Activated T-cell treated with anti-CD3 and anti-CD28 coated beads for 48 hours (primary cell): ENCODE data around the gene NAMPT.

Source experiments
- DNase-seq: peaks from one replicate; pipeline ENCODE4 v3.0.0-alpha.2; 2020; ENCODE audit warnings: low read depth

The NAMPT gene

DNA sequence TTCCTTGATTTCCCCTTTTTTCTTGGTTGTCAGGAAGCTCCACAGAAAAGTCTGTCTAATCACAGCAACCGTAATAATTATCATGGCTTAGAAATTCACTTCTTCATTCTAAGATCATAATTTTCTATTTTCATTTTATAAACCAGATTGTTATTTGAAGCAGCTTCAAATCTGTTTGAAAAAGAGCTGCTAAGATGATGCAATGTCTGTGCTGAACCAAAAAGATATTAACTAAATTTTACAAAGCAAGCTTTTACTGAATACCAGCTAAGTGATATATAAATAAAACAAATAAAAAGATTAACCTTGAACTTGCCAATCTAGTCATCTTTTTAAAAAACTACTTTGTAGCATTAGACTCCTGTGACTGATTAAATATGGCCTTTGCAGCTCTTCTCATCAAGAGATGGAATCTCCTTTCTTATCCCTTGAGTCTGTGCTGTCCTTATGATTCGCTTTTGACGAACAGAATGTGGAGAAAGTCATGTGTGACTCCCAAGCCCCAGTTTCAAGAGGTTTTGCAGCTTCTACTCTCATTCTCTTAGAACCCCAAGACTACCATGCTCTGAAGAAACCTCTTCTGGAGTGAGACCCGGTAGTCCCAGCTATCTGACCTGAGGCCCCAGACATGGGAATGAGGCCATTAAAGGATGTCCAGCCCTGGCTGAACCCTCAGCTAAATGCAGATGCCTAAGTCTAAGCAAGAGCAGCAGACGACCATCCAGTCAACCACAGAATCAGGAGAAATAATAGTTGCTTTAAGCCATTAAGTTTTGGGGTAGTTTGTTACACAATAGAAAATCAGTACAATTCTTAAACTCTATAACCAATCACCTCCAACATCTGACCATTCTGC lies 14.4 kb downstream of the NAMPT start:
- DNase-seq: no peak

DNA sequence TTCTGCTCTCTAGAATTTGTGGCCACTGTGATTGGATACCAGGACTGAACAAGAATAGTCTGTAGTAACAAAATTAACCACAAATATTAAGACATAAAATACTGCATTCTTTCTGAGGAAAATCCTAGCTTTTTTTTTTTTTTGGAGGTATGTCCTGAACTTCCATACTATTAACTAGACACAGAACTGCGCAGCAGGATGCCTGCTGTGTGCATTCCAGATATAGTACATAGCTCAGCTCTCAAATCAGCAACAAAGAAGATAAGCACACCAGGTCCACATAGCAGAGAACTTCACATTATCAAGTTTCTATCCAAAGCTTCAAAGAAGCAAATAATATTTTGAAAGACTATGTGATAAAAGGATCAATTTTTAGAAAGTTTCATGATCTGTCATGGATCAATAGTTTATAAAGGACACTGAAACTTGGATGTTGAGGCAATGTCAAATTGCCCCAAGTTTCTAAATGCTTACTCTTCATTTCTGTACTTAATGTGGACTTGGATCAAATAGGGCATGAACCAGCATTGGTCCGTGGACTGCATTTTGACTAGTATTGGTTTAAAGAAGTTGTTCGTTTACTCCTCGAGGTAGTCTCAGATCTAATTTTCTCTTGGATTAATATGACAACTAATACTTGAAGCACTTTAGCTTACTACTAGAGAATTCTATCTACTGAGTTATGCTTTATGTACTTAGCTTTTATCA lies 15.4 kb downstream of the NAMPT start:
- DNase-seq: no peak

GRCh38 chr7:106265133-106265532 lies 19.6 kb downstream of the NAMPT start:
- DNase-seq: no peak

GRCh38 chr7:106262221-106262881 lies 22.4 kb downstream of the NAMPT start:
- no peak for DNase-seq

DNA sequence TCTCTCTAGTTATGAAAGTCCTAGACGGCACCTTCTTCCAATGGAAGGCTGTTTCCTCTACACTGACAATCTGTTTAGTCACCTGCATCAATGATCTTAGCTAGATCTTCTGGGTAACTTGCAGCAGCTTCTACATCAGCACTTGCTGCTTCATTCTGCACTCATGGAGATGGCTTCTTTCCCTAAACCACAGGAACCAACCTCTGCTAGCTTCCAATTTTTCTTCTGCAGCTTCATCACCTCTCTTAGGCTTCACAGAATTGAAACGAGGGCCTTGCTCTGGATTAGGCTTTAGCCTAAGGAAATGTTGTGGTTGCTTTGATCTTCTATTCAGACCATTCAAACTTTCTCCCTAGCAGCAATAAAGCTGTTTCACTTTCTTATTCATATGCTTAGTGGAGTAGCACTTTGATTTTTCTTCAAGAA lies 24.6 kb downstream of the NAMPT start:
- DNase-seq: no peak

DNA sequence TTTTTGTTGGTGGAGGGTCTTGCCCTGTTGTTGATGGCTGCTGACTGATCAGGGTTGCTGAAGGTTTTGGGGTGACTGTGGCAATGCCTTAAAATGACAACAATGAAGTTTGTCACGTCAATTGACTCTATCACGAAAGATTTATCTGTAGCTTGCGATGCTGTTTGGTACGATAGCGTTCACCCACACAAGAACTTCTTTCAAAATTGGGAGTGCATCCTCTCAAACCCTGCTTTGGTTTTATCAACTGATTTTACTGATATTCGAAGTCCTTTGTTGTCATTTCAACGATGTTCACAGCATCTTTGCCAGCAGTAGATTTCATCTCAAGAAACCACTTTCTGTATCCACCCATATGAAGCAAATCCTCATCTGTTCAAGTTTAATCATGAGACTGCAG lies 26.0 kb downstream of the NAMPT start:
- DNase-seq: no peak

GRCh38 chr7:106257752-106258151 lies 27.0 kb downstream of the NAMPT start:
- no peak for DNase-seq

DNA sequence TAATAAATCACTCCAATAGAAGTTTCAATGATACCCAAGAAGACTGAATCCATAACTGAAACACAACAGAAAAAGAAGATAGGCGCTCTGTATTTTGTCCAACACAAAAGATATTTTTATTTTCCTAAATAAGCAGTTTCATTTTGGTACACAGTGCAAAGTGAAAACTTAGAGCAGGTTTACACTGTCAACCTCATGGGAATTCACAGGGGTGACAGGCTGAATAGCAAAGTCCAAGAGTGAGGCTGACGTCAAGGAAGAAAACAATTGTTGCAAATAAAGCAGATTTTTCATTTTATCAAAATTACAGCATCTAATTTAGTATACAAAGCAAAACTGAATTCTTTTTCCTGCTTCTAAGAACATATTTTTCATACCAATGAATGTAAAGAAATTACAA lies 28.6 kb downstream of the NAMPT start:
- no peak for DNase-seq

DNA sequence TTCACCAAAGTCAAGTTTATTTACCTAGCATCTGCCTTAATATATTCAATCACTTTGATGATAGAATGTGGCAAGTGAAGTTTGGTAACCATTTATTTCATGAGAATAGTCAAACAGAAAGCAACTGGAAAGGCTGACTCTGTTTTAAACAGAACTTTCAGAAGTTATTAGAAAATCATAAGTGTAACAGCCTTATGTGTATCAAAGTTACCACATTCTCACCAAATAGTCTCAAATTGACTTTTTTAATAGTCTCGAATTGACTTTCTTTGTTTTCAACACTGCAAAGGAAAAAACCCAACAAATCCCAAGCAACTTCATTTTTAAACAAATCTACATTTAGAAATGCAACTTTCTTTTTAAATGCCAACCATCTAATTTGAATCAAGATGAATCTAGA lies 29.5 kb downstream of the NAMPT start:
- DNase-seq: no peak

- no peak for DNase-seq
Measured at GRCh38 chr7:106254525-106255116, 30.2 kb downstream of the NAMPT start.

DNA sequence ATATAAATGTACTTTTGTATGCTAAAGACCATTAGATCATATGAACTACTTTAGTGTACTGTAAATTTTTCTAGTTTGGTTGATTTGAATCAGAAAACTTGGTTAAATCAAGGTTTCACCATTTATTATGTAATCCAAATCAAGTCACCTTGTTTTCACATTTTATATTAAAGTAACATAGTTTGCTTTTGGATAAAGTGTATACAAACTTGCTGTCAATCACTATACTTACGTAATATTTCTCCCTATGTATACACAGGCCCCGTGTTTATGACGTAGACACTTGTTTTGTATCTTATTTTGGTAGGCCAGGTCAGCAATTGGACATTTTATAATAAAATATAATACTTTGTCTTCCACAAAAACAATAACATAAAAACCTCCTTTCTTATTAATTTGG lies 32.2 kb downstream of the NAMPT start:
- no peak for DNase-seq

- no peak for DNase-seq
Measured at GRCh38 chr7:106249488-106249887, 35.3 kb downstream of the NAMPT start.

- no peak for DNase-seq
Measured at GRCh38 chr7:106248600-106248999, 36.2 kb downstream of the NAMPT start.

DNA sequence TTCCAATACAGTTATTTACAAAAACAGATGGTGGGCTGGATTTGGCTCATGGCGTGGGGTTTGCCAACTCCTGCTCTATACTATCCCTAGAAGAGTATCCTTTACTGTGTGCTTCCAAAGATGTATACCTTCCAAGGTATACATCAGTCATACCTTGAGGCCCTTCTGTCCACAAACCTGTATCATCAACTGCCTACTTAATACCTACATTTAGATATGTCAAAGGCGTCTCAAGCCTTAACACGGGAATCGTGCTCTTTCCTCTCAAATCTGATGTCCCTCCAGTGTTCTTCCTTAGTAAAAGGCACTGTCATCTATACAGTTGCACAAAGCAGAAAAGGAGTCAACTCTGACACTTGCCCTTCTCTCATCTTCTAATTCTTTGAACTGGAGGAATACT lies 36.9 kb downstream of the NAMPT start:
- DNase-seq: no peak

- no peak for DNase-seq
Measured at GRCh38 chr7:106246902-106247711, 37.7 kb downstream of the NAMPT start.

GRCh38 chr7:106243893-106244292 lies 40.9 kb downstream of the NAMPT start:
- DNase-seq: no peak

- DNase-seq: no peak
Measured at GRCh38 chr7:106239406-106239805, 45.4 kb downstream of the NAMPT start.

GRCh38 chr7:106238830-106239229 lies 46.0 kb downstream of the NAMPT start:
- no peak for DNase-seq

DNA sequence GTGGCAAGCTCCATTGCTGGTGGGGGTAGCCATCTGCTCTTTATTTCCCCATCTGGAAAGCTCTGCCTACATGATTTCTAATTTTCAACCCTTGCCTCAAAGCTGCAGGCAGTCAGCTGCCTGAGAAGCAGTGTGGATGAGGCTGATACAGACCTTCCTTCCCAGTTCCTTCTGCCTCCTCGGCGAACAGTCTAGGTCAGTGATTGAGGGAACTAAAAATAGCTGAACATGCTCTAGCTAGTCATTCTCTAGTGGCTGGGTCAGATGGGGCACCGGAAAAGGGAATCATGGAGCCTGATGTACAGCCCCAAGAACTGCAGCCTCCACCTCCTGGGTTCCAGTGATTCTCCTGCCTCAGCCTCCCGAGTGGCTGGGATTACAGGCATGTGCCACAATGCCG lies 48.7 kb downstream of the NAMPT start:
- no peak for DNase-seq

GRCh38 chr7:106234425-106234824 lies 50.4 kb downstream of the NAMPT start:
- DNase-seq: no peak

DNA sequence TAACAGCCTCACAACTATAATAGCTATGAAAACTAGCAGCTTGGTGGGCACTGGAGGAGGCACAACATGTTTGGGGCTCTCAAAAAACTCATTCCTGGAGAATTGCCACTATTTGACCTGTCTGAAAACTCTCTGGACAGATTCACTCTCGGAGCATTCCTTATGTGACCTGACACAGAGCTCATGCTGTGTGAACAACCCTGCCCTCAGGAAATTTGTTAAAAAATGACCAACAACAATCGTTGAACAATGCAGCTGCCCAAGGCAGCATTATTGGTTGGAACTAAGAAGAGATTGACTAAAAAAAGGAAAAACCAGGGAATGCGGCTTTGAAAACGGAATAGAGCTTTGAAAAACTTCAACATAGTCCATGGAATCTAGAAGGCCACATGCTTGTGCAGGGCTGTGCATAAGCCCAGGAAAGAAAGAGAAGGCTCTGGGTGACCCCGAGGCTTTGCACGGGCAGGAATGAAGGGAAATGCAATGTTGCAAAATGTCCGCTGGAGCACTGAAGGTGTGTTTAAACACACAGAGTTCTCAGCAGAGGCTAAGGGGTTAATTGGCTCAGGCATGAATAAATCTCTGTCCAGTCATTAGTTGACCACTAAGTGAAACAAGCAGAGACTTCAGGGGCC lies 52.8 kb downstream of the NAMPT start:
- no peak for DNase-seq
